GM12891 (cell line): ENCODE results near the gene SACS.

Source experiments
- PAX5 ChIP-seq: IDR thresholded peaks from 2 replicates; pipeline ENCODE4 v1.6.1; 2011; ENCODE audit warnings: low read length, moderate library complexity, mild to moderate bottlenecking; ENCODE audit not compliant: insufficient read depth, severe bottlenecking
- POLR2A ChIP-seq: IDR thresholded peaks from 2 replicates; pipeline ENCODE4 v1.6.1; 2011; ENCODE audit warnings: low read depth, low read length, control low read depth
- POLR2AphosphoS5 ChIP-seq: IDR thresholded peaks from 2 replicates; pipeline ENCODE4 v1.6.1; 2011; ENCODE audit warnings: low read depth, low read length, control low read depth
- POU2F2 ChIP-seq: IDR thresholded peaks from 2 replicates; pipeline ENCODE4 v1.6.1; 2011; ENCODE audit warnings: low read depth, mild to moderate bottlenecking, control low read depth, low read length, moderate library complexity
- SPI1 ChIP-seq: IDR thresholded peaks from 2 replicates; pipeline ENCODE4 v1.6.1; 2011; ENCODE audit warnings: low read depth, low read length, control low read depth
- TAF1 ChIP-seq: IDR thresholded peaks from 2 replicates; pipeline ENCODE4 v1.6.1; 2011; ENCODE audit warnings: low read depth, low read length, control low read depth

GRCh38 chr13:23330356-23330755, 103.1 kb downstream of the SACS start:
- TF ChIP-seq POLR2A (no peak), POLR2AphosphoS5 (no peak), SPI1 (no peak), TAF1 (no peak), PAX5 (no peak), POU2F2 (no peak)
